Measurements from ENCODE around the gene INTS13.

Gene INTS13

GRCh38 chr12:26871985-26872384, 65.8 kb downstream of the INTS13 start:
- H3K4me3 ChIP-seq (ENCODE audit: low read depth, low read length): no peak overlapping the region
- TF ChIP-seq, protein P1, sequence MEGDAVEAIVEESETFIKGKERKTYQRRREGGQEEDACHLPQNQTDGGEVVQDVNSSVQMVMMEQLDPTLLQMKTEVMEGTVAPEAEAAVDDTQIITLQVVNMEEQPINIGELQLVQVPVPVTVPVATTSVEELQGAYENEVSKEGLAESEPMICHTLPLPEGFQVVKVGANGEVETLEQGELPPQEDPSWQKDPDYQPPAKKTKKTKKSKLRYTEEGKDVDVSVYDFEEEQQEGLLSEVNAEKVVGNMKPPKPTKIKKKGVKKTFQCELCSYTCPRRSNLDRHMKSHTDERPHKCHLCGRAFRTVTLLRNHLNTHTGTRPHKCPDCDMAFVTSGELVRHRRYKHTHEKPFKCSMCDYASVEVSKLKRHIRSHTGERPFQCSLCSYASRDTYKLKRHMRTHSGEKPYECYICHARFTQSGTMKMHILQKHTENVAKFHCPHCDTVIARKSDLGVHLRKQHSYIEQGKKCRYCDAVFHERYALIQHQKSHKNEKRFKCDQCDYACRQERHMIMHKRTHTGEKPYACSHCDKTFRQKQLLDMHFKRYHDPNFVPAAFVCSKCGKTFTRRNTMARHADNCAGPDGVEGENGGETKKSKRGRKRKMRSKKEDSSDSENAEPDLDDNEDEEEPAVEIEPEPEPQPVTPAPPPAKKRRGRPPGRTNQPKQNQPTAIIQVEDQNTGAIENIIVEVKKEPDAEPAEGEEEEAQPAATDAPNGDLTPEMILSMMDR (IDR thresholded peaks at IDR 0.05; ENCODE audit: borderline replicate concordance, insufficient read depth, low read depth, low read length): no peak

GRCh38 chr12:26870491-26871419, 67.0 kb downstream of the INTS13 start:
- TF ChIP-seq, protein P1 (IDR thresholded peaks at IDR 0.05; ENCODE audit: borderline replicate concordance, insufficient read depth, low read depth, low read length): no peak

GRCh38 chr12:26869908-26870459, 67.8 kb downstream of the INTS13 start:
- TF ChIP-seq, protein P1 (IDR thresholded peaks at IDR 0.05; ENCODE audit: borderline replicate concordance, insufficient read depth, low read depth, low read length): no peak
- H3K4me3 ChIP-seq (ENCODE audit: low read depth, low read length): no peak overlapping the region

More at GRCh38 chr12:26870491-26871419, 67.0 kb downstream of the INTS13 start:
- H3K4me3 ChIP-seq (ENCODE audit: low read depth, low read length): no peak overlapping the region

GRCh38 chr12:26869104-26869494, 68.7 kb downstream of the INTS13 start:
- TF ChIP-seq, protein P1 (IDR thresholded peaks at IDR 0.05; ENCODE audit: borderline replicate concordance, insufficient read depth, low read depth, low read length): no peak
- no peak overlapping the region for H3K4me3 ChIP-seq (ENCODE audit: low read depth, low read length)

GRCh38 chr12:26868447-26869103, 69.2 kb downstream of the INTS13 start:
- TF ChIP-seq, protein P1 (IDR thresholded peaks at IDR 0.05; ENCODE audit: borderline replicate concordance, insufficient read depth, low read depth, low read length): no peak

DNA sequence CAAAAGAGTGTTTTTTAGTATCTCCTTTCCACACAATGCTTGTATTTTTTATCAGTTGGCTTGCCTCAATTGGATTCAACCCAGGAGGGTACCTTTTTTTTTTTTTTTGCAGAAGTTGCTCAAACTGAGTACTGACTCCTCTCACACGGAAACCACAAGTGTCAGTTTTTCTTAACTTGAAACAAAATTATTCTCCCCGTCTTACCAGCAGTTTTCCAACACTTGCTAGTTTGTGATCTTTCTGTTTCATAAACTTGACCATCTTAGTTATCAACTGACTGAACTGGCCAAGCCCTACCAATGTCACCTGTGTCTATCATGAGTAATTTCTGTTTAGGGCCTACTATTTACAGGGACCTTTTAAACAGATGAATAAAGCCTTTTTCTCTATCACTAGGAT, 70.7 kb downstream of the INTS13 start:
- TF ChIP-seq, protein P1 (IDR thresholded peaks at IDR 0.05; ENCODE audit: borderline replicate concordance, insufficient read depth, low read depth, low read length): no peak
- no peak overlapping the region for H3K4me3 ChIP-seq (ENCODE audit: low read depth, low read length)

More at GRCh38 chr12:26868447-26869103, 69.2 kb downstream of the INTS13 start:
- H3K4me3 ChIP-seq (ENCODE audit: low read depth, low read length): no peak overlapping the region

All from GM12875 (cell line).